ENCODE data around the gene LPCAT1.

GRCh38 chr5:1502046-1502736, 21.6 kb downstream of the LPCAT1 start:
- TF ChIP-seq, protein P1, sequence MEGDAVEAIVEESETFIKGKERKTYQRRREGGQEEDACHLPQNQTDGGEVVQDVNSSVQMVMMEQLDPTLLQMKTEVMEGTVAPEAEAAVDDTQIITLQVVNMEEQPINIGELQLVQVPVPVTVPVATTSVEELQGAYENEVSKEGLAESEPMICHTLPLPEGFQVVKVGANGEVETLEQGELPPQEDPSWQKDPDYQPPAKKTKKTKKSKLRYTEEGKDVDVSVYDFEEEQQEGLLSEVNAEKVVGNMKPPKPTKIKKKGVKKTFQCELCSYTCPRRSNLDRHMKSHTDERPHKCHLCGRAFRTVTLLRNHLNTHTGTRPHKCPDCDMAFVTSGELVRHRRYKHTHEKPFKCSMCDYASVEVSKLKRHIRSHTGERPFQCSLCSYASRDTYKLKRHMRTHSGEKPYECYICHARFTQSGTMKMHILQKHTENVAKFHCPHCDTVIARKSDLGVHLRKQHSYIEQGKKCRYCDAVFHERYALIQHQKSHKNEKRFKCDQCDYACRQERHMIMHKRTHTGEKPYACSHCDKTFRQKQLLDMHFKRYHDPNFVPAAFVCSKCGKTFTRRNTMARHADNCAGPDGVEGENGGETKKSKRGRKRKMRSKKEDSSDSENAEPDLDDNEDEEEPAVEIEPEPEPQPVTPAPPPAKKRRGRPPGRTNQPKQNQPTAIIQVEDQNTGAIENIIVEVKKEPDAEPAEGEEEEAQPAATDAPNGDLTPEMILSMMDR (IDR thresholded peaks at IDR 0.05): no peak
- TF ChIP-seq POLR2AphosphoS5 (IDR thresholded peaks at IDR 0.05; ENCODE audit: low read depth, low read length) (no peak), REST (IDR thresholded peaks at IDR 0.05; ENCODE audit: insufficient read depth in 1 of 2, low read depth in 2 of 2, low read length in 1 of 2) (no peak), SIN3A (IDR thresholded peaks at IDR 0.05; ENCODE audit: borderline replicate concordance, insufficient read depth, low read depth, low read length) (no peak)

Data from Panc1 (cell line).